ENCODE data around the gene C16orf74.

- no peak for TF ChIP-seq CTCF (conservative IDR thresholded peaks at IDR 0.05)
- TF ChIP-seq EZH2 (IDR thresholded peaks at IDR 0.05; ENCODE audit: low read depth), result no peak
Measured at GRCh38 chr16:85719605-85720301, 31.1 kb downstream of the C16orf74 start.
